DOHH2 (cell line): ENCODE measurements around the gene P3H1.

Experiments used
- H3F3A ChIP-seq: fragments of 200-600 bp; sonication (generic), shearing (Covaris generic); 2 replicates; pipeline ENCODE4 v1.6.0; 2016; ENCODE audit warnings: antibody characterized with exemption, mild to moderate bottlenecking; ENCODE audit not compliant: control insufficient read depth, insufficient read depth
- H3K27ac ChIP-seq: fragments of 200-600 bp; sonication (generic); 2 replicates; pipeline ENCODE4 v1.5.1; 2014; ENCODE audit warnings: low read depth, mild to moderate bottlenecking, low read length, moderate library complexity
- H3K27me3 ChIP-seq: fragments of 200-600 bp; sonication (generic); 2 replicates; pipeline ENCODE4 v1.6.1; 2014; ENCODE audit warnings: mild to moderate bottlenecking, low read length, mixed read lengths; ENCODE audit not compliant: control insufficient read depth
- H3K36me3 ChIP-seq: fragments of 200-600 bp; sonication (generic); 2 replicates; pipeline ENCODE4 v1.6.1; 2014; ENCODE audit warnings: mild to moderate bottlenecking, low read length, moderate library complexity, mixed read lengths; ENCODE audit not compliant: control insufficient read depth
- H3K4me1 ChIP-seq: fragments of 200-600 bp; sonication (generic); 2 replicates; pipeline ENCODE4 v1.6.1; 2014; ENCODE audit warnings: mild to moderate bottlenecking, low read length, mixed read lengths; ENCODE audit not compliant: control insufficient read depth
- H3K4me2 ChIP-seq: fragments of 200-600 bp; sonication (generic); 2 replicates; pipeline ENCODE4 v1.6.0; 2014; ENCODE audit warnings: mild to moderate bottlenecking, low read length, moderate library complexity
- H3K4me3 ChIP-seq: fragments of 200-600 bp; sonication (generic); 2 replicates; pipeline ENCODE4 v1.5.1; 2014; ENCODE audit warnings: mild to moderate bottlenecking, low read length, mixed read lengths
- H3K79me2 ChIP-seq: fragments of 200-600 bp; sonication (generic); 2 replicates; pipeline ENCODE4 v1.6.1; 2014; ENCODE audit warnings: mild to moderate bottlenecking, low read length, mixed read lengths; ENCODE audit not compliant: control insufficient read depth
- H3K9me2 ChIP-seq: fragments of 200-600 bp; sonication (generic); replicated peaks from 2 replicates; pipeline ENCODE4 v1.6.1; 2014; ENCODE audit warnings: mild to moderate bottlenecking, low read length, mixed read lengths; ENCODE audit not compliant: control insufficient read depth
- H3K9me3 ChIP-seq: fragments of 200-600 bp; sonication (generic); 2 replicates; pipeline ENCODE4 v1.6.1; 2014; ENCODE audit warnings: antibody characterized with exemption, low read length, mixed read lengths; ENCODE audit not compliant: control insufficient read depth, insufficient read depth
- H4K20me1 ChIP-seq: fragments of 200-600 bp; sonication (generic); 2 replicates; pipeline ENCODE4 v1.6.0; 2014; ENCODE audit warnings: low read depth, mild to moderate bottlenecking, antibody characterized with exemption, low read length, moderate library complexity; ENCODE audit not compliant: control insufficient read depth, insufficient read depth
- EZH2phosphoT487 ChIP-seq: fragments of 200-600 bp; sonication (generic); IDR thresholded peaks from 2 replicates; pipeline ENCODE4 v1.6.1; 2017; ENCODE audit warnings: borderline replicate concordance, mild to moderate bottlenecking, antibody characterized with exemption, low read length, moderate library complexity, mixed read lengths
- TF ChIP-seq, protein P1 (sequence below): fragments of 200-600 bp; sonication (generic); IDR thresholded peaks from one replicate; pipeline ENCODE4 v1.5.1; 2014; ENCODE audit warnings: antibody characterized with exemption, mild to moderate bottlenecking, low read depth, low read length; ENCODE audit not compliant: poor library complexity, severe bottlenecking

Gene P3H1

GRCh38 chr1:42703888-42704464 is 62.9 kb downstream of the P3H1 start:
- Histone ChIP-seq H3K27me3 (no peaks in the 10 kb centered on the region), H3K4me2 (no peak overlapping the region), H3K27ac (no peak overlapping the region), H3F3A (peaks cover 43% of the 10 kb centered on the region), H3K79me2 (peaks cover 66% of the 10 kb centered on the region), H3K36me3 (peaks cover 90% of the 10 kb centered on the region), H3K9me3 (no peaks in the 10 kb centered on the region), H4K20me1 (peaks cover 17% of the 10 kb centered on the region; the same call in 1 of the 2 replicates), H3K9me2 (no peaks in the 10 kb centered on the region), H3K4me1 (no peaks in the 10 kb centered on the region), H3K4me3 (no peak overlapping the region)
- TF ChIP-seq EZH2phosphoT487: no peak
- TF ChIP-seq, protein P1, sequence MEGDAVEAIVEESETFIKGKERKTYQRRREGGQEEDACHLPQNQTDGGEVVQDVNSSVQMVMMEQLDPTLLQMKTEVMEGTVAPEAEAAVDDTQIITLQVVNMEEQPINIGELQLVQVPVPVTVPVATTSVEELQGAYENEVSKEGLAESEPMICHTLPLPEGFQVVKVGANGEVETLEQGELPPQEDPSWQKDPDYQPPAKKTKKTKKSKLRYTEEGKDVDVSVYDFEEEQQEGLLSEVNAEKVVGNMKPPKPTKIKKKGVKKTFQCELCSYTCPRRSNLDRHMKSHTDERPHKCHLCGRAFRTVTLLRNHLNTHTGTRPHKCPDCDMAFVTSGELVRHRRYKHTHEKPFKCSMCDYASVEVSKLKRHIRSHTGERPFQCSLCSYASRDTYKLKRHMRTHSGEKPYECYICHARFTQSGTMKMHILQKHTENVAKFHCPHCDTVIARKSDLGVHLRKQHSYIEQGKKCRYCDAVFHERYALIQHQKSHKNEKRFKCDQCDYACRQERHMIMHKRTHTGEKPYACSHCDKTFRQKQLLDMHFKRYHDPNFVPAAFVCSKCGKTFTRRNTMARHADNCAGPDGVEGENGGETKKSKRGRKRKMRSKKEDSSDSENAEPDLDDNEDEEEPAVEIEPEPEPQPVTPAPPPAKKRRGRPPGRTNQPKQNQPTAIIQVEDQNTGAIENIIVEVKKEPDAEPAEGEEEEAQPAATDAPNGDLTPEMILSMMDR: no peak

DNA sequence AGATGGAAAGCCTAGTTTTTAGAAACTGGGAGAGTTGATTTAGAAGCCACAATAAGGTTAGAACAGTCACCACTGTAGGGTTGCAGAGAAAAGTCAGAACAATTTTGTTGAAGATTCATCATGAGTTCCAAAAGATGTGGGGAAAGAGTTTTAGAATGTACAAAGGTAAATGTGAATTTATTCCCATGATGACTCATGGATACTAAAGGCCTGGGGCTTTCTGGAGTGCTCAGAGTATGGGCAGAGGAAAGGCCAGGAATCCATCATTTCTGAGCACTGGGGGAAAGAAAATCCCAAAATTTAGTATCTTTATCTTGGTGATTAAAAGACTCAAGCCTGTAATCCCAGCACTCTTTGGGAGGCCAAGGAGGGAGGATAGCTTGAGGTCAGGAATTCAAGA is 66.8 kb downstream of the P3H1 start:
- Histone ChIP-seq H4K20me1 (peaks cover 28% of the 10 kb centered on the region; the same call in 1 of the 2 replicates), H3K27ac (no peak overlapping the region), H3K79me2 (peaks cover 81% of the 10 kb centered on the region), H3K4me2 (no peak overlapping the region), H3K4me1 (no peaks in the 10 kb centered on the region), H3K36me3 (peaks cover 98% of the 10 kb centered on the region), H3K4me3 (no peak overlapping the region), H3F3A (peaks cover 44% of the 10 kb centered on the region), H3K9me2 (no peaks in the 10 kb centered on the region), H3K9me3 (no peaks in the 10 kb centered on the region), H3K27me3 (no peaks in the 10 kb centered on the region)
- TF ChIP-seq, protein P1: no peak
- TF ChIP-seq EZH2phosphoT487: no peak

DNA sequence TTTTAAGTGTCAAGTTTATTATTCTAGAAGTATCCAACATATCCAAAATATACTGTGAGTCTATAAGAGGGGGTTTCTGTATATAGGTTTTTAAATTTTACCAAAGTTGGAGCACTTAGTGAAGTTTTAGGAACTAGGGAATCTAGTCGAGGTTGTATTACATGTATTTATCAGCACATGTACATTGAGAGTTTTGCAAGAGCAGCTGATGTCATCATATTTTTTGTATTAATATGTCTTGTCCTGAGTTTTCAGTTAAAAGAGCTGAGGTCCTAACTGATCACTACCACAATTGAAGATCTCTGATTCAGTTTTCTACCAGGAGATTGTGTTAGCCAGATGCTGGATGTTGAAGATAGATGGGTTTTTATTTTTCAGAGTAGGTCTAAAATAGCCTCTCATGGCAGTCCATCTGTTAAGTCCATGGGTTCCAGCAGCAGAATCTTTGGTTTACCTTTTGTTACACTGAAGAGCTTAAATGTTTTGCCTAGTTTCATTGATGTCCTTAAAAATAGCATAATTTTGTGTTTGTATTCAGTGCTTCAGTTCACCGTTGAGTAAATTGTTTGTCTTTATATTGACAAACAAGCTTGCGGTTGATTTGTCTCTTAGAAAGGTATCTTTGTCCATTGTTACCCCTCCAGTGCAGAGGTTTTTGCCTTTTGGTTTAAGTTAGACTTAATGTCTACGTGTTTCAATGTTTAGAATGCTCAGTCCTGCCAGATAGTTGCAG is 68.6 kb downstream of the P3H1 start:
- H3F3A ChIP-seq: peaks cover 32% of the 10 kb centered on the region
- H3K4me3 ChIP-seq: no peak overlapping the region
- peaks cover 84% of the 10 kb centered on the region for H3K79me2 ChIP-seq
- peaks cover 98% of the 10 kb centered on the region for H3K36me3 ChIP-seq
- no peaks in the 10 kb centered on the region for H3K4me1 ChIP-seq
- H3K9me2 ChIP-seq: no peaks in the 10 kb centered on the region
- TF ChIP-seq EZH2phosphoT487: no peak
- TF ChIP-seq, protein P1: no peak
- no peak overlapping the region for H3K27ac ChIP-seq
- H3K9me3 ChIP-seq: no peaks in the 10 kb centered on the region
- no peaks in the 10 kb centered on the region for H3K27me3 ChIP-seq
- H3K4me2 ChIP-seq: no peak overlapping the region
- peaks cover 36% of the 10 kb centered on the region for H4K20me1 ChIP-seq
